Liver (tissue), 9 donors: ENCODE measurements around the gene OSCP1. TPM values are rescaled to one million over a fixed set of nuclear protein-coding genes. Genes with fewer than 3 reads are reported as not detected.

Experiments used
- DNase-seq: peaks from one replicate; pipeline ENCODE4 v3.0.0-alpha.2; 2017; ENCODE audit warnings: low spot score
- H3K27ac ChIP-seq, 2 donors: one replicate each; pipeline ENCODE4 v1.7.0; 2013; ENCODE audit warnings: inconsistent platforms in 2 of 2, low read length in 2 of 2, control low read depth in 1 of 2, low read depth in 1 of 2, mild to moderate bottlenecking in 1 of 2
- H3K27me3 ChIP-seq, 4 donors: one replicate each; pipeline versions ENCODE4 v1.6.1 to v1.7.0; 2013; ENCODE audit warnings: low read length in 3 of 4, inconsistent platforms in 1 of 4, mild to moderate bottlenecking in 1 of 4, moderate library complexity in 1 of 4; ENCODE audit not compliant: control insufficient read depth in 4 of 4, insufficient read depth in 4 of 4
- H3K36me3 ChIP-seq, 4 donors: one replicate each; pipeline versions ENCODE4 v1.6.1 to v1.7.0; 2013; ENCODE audit warnings: low read length in 3 of 4, mild to moderate bottlenecking in 3 of 4, low read depth in 1 of 4, moderate library complexity in 1 of 4; ENCODE audit not compliant: control insufficient read depth in 4 of 4, insufficient read depth in 3 of 4
- H3K4me1 ChIP-seq, 4 donors: one replicate each; pipeline versions ENCODE4 v1.6.1 to v1.7.0; 2013; ENCODE audit warnings: low read length in 3 of 4, mild to moderate bottlenecking in 3 of 4, moderate library complexity in 1 of 4; ENCODE audit not compliant: control insufficient read depth in 4 of 4, insufficient read depth in 4 of 4
- H3K4me3 ChIP-seq, 3 donors: one replicate each; pipeline versions ENCODE4 v1.6.1 to v1.7.0; 2013; ENCODE audit warnings: low read length in 3 of 3, control low read depth in 1 of 3, low read depth in 1 of 3, mild to moderate bottlenecking in 1 of 3
- H3K9ac ChIP-seq, 2 donors: one replicate each; pipeline ENCODE4 v1.7.0; 2013; ENCODE audit warnings: low read length in 2 of 2, mild to moderate bottlenecking in 2 of 2, moderate library complexity in 2 of 2, control low read depth in 1 of 2, low read depth in 1 of 2
- H3K9me3 ChIP-seq, 4 donors: one replicate each; pipeline versions ENCODE4 v1.6.1 to v1.7.0; 2013; ENCODE audit warnings: low read length in 3 of 4; ENCODE audit not compliant: control insufficient read depth in 4 of 4
- ATF3 ChIP-seq: IDR thresholded peaks from 2 replicates; pipeline ENCODE4 v1.6.1; 2016; ENCODE audit warnings: antibody characterized with exemption
- CTCF ChIP-seq: fragments of 150-350 bp; IDR thresholded peaks from 2 replicates; pipeline ENCODE4 v1.5.1; 2017; ENCODE audit warnings: improper control_type of control experiment, low read depth, low read length; ENCODE audit not compliant: missing input control
- EGR1 ChIP-seq, 2 donors: IDR thresholded peaks; 2 replicates each; pipeline ENCODE4 v1.6.1; 2016 to 2018; ENCODE audit warnings: antibody characterized with exemption in 2 of 2, low read depth in 2 of 2
- FOXA1 ChIP-seq: IDR thresholded peaks from 2 replicates; pipeline ENCODE4 v1.6.1; 2016; ENCODE audit warnings: antibody characterized with exemption
- FOXA2 ChIP-seq: IDR thresholded peaks from 2 replicates; pipeline ENCODE4 v1.6.1; 2016; ENCODE audit warnings: antibody characterized with exemption
- GABPA ChIP-seq, 2 donors: IDR thresholded peaks in 1 of 2; conservative IDR thresholded peaks in 1 of 2; 2 replicates each; pipeline ENCODE4 v1.6.1; 2016; ENCODE audit warnings: antibody characterized with exemption in 2 of 2, mild to moderate bottlenecking in 1 of 2, moderate library complexity in 1 of 2
- HNF4A ChIP-seq, 2 donors: conservative IDR thresholded peaks; 2 replicates each; pipeline ENCODE4 v1.6.1; 2016; ENCODE audit warnings: antibody characterized with exemption in 2 of 2, mild to moderate bottlenecking in 2 of 2
- HNF4G ChIP-seq: IDR thresholded peaks from 2 replicates; pipeline ENCODE4 v1.6.1; 2016; ENCODE audit warnings: antibody characterized with exemption
- JUND ChIP-seq, 2 donors: IDR thresholded peaks; 2 replicates each; pipeline ENCODE4 v1.6.1; 2016; ENCODE audit warnings: antibody characterized with exemption in 2 of 2
- MAX ChIP-seq: IDR thresholded peaks from 2 replicates; pipeline ENCODE4 v1.6.1; 2016; ENCODE audit warnings: antibody characterized with exemption
- NR2F2 ChIP-seq: IDR thresholded peaks from 2 replicates; pipeline ENCODE4 v1.6.1; 2016; ENCODE audit warnings: antibody characterized with exemption
- RAD21 ChIP-seq, 2 donors: IDR thresholded peaks; 2 replicates each; pipeline ENCODE4 v1.6.1; 2016; ENCODE audit warnings: antibody characterized with exemption in 2 of 2, mild to moderate bottlenecking in 2 of 2
- REST ChIP-seq: IDR thresholded peaks from 2 replicates; pipeline ENCODE4 v1.6.1; 2016; ENCODE audit warnings: antibody characterized with exemption, mild to moderate bottlenecking
- RXRA ChIP-seq, 2 donors: IDR thresholded peaks; 2 replicates each; pipeline ENCODE4 v1.6.1; 2017 to 2018; ENCODE audit warnings: antibody characterized with exemption in 2 of 2, mild to moderate bottlenecking in 1 of 2
- SP1 ChIP-seq: IDR thresholded peaks from 2 replicates; pipeline ENCODE4 v1.6.1; 2018; ENCODE audit warnings: antibody characterized with exemption, mild to moderate bottlenecking
- TAF1 ChIP-seq: conservative IDR thresholded peaks from 2 replicates; pipeline ENCODE4 v1.6.1; 2016; ENCODE audit warnings: antibody characterized with exemption, mild to moderate bottlenecking
- YY1 ChIP-seq: IDR thresholded peaks from 2 replicates; pipeline ENCODE4 v1.6.1; 2016; ENCODE audit warnings: antibody characterized with exemption, mild to moderate bottlenecking
- ZBTB33 ChIP-seq: IDR thresholded peaks from 2 replicates; pipeline ENCODE4 v1.6.1; 2016; ENCODE audit warnings: antibody characterized with exemption
- WGBS: extraction: QIAGEN DNeasy Blood & Tissue Kit; methylation state at CpG from one replicate; pipeline ENCODE4 v1.1.7; 2013; 5-methylcytosine and 5-hydroxymethylcytosine counted together
- polyA plus RNA-seq, 2 donors: library from polyadenylated mRNA; stranded (reverse) in 1 of 2; unstranded in 1 of 2; fragments of 200-250 nt in 1 of 2; fragments of >200 nt in 1 of 2; fragmentation: Nextera tagmentation in 1 of 2; extraction: Ambion mirVana in 1 of 2; gene quantifications; one replicate each; pipeline versions ENCODE4 v1.2.1 to v1.2.3, GENCODE V29; 2013 to 2015
- total RNA-seq, 2 donors: library from RNA; depleted of rRNA; stranded (reverse); fragments of >200 nt; gene quantifications; one replicate each; pipeline ENCODE4 v1.2.3, GENCODE V29; 2014
- donor health status: healthy.
- donor health status: healthy.
- donor health status: healthy.
- donor health status: healthy.
- donor health status: healthy.

OSCP1 gene
- total and polyA plus RNA-seq, 4 donors, result 1.1 to 1.7 (median 1.5) TPM

GRCh38 chr1:36419569-36419968 lies 30.7 kb downstream of the OSCP1 start:
- no peak overlapping the region for H3K27ac ChIP-seq
- no peak for DNase-seq
- 91% methylated on average over 4 of the region's 4 CpGs for WGBS
- no peak for TF ChIP-seq CTCF
- TF ChIP-seq ATF3, result no peak
- no peak for TF ChIP-seq RXRA (IDR thresholded peaks at IDR 0.05)
- no peak for TF ChIP-seq SP1
- TF ChIP-seq HNF4G, result no peak
- no peak for TF ChIP-seq GABPA (IDR thresholded peaks at IDR 0.05 in 1 of 2, conservative IDR thresholded peaks at IDR 0.05 in 1 of 2)
- no peak for TF ChIP-seq JUND (IDR thresholded peaks at IDR 0.05)
- TF ChIP-seq RAD21 (IDR thresholded peaks at IDR 0.05), result no peak
- no peak for TF ChIP-seq FOXA1
- no peak for TF ChIP-seq EGR1 (IDR thresholded peaks at IDR 0.05; ENCODE audit: low read depth in 2 of 2)
- TF ChIP-seq HNF4A (conservative IDR thresholded peaks at IDR 0.05), result no peak
- TF ChIP-seq FOXA2, result no peak
- no peak for TF ChIP-seq TAF1
- no peak for TF ChIP-seq MAX
- no peak for TF ChIP-seq YY1
- no peak for TF ChIP-seq REST
- TF ChIP-seq NR2F2, result no peak
- no peak for TF ChIP-seq ZBTB33
- no peak overlapping the region for H3K4me3 ChIP-seq
- no peak overlapping the region for H3K9ac ChIP-seq
- H3K27me3 ChIP-seq, result no peaks in the 10 kb centered on the region
- peaks cover 0 to 4% (median 2%) of the 10 kb centered on the region in 4 donors for H3K4me1 ChIP-seq
- no peaks in the 10 kb centered on the region for H3K9me3 ChIP-seq
- H3K36me3 ChIP-seq, result peaks cover 0 to 2% (median under 1%) of the 10 kb centered on the region in 4 donors
